MM.1S (cell line): Measurements from ENCODE around the gene ACIN1.

ENCODE experiments used
- DNase-seq: peaks from one replicate; pipeline ENCODE4 v3.0.0-alpha.2; 2015
- H2AFZ ChIP-seq: fragments of 300-600 bp; sonication (generic); 2 replicates; pipeline ENCODE4 v1.6.0; 2016; ENCODE audit warnings: antibody characterized with exemption, low read length
- H3F3A ChIP-seq: fragments of 300-600 bp; sonication (generic); 2 replicates; pipeline ENCODE4 v1.6.1; 2016; ENCODE audit warnings: mild to moderate bottlenecking, antibody characterized with exemption, low read length, moderate library complexity, mixed read lengths; ENCODE audit not compliant: insufficient read depth
- H3K27ac ChIP-seq: fragments of 300-600 bp; sonication (generic); 2 replicates; pipeline ENCODE4 v1.5.1; 2016; ENCODE audit warnings: mild to moderate bottlenecking, low read length
- H3K27me3 ChIP-seq: fragments of 300-600 bp; sonication (generic); replicated peaks from 2 replicates; pipeline ENCODE4 v1.6.0; 2016; ENCODE audit warnings: low read length; ENCODE audit not compliant: insufficient read depth
- H3K36me3 ChIP-seq: fragments of 300-600 bp; sonication (generic); replicated peaks from 2 replicates; pipeline ENCODE4 v1.6.1; 2016; ENCODE audit warnings: mild to moderate bottlenecking, low read length, mixed read lengths; ENCODE audit not compliant: insufficient read depth
- H3K4me1 ChIP-seq: fragments of 300-600 bp; sonication (generic); 2 replicates; pipeline ENCODE4 v1.6.1; 2016; ENCODE audit warnings: low read length, mixed read lengths
- H3K4me2 ChIP-seq: fragments of 300-600 bp; sonication (generic); 2 replicates; pipeline ENCODE4 v1.6.0; 2016; ENCODE audit warnings: low read depth, low read length
- H3K4me3 ChIP-seq: fragments of 300-600 bp; sonication (generic); 2 replicates; pipeline ENCODE4 v1.5.1; 2016; ENCODE audit warnings: low read length, mixed read lengths
- H3K79me2 ChIP-seq: fragments of 300-600 bp; sonication (generic); 2 replicates; pipeline ENCODE4 v1.6.1; 2016; ENCODE audit warnings: mixed run types, low read length, mixed read lengths
- H3K9ac ChIP-seq: fragments of 300-600 bp; sonication (generic); 2 replicates; pipeline ENCODE4 v1.6.1; 2016; ENCODE audit warnings: low read length, mixed read lengths
- H3K9me2 ChIP-seq: fragments of 300-600 bp; sonication (generic); replicated peaks from 2 replicates; pipeline ENCODE4 v1.6.1; 2016; ENCODE audit warnings: mild to moderate bottlenecking, low read length, mixed read lengths; ENCODE audit not compliant: insufficient read depth
- H3K9me3 ChIP-seq: fragments of 300-600 bp; sonication (generic); replicated peaks from 2 replicates; pipeline ENCODE4 v1.6.1; 2016; ENCODE audit warnings: mild to moderate bottlenecking, low read length, mixed read lengths; ENCODE audit not compliant: insufficient read depth
- H4K20me1 ChIP-seq: fragments of 300-600 bp; sonication (generic); 2 replicates; pipeline ENCODE4 v1.6.1; 2016; ENCODE audit warnings: mild to moderate bottlenecking, low read length, moderate library complexity, mixed read lengths; ENCODE audit not compliant: insufficient read depth
- CTCF ChIP-seq: fragments of 300-600 bp; sonication (generic); IDR thresholded peaks from 2 replicates; pipeline ENCODE4 v1.5.1; 2016; ENCODE audit warnings: antibody characterized with exemption, low read length, mixed read lengths
- EZH2 ChIP-seq: fragments of 300-600 bp; sonication (generic); optimal IDR thresholded peaks from 2 replicates; pipeline ENCODE3; 2017; ENCODE audit warnings: low read depth, mild to moderate bottlenecking, antibody characterized with exemption, low read length, mixed read lengths
- EZH2phosphoT487 ChIP-seq: fragments of 300-600 bp; sonication (generic); IDR thresholded peaks from 2 replicates; pipeline ENCODE4 v1.6.1; 2018; ENCODE audit warnings: antibody characterized with exemption, low read length

ACIN1 gene

GRCh38 chr14:23009939-23010726, 84.8 kb downstream of the ACIN1 start, which contains the start of gene C14orf93:
Gene C14orf93 (minus strand): TSS chr14:23010143. CDS start chr14:22999023, 11,120 bp downstream.
- Histone ChIP-seq H3K27me3 (no peaks in the 10 kb centered on the region), H4K20me1 (no peaks in the 10 kb centered on the region), H3K4me3 (peak within 1 kb of the TSS; percentile 63), H2AFZ (peak within 1 kb of the TSS; percentile 85), H3K27ac (peak within 1 kb of the TSS; percentile 55; the same call in 1 of the 2 replicates), H3K9ac (peak within 1 kb of the TSS; percentile 60), H3K36me3 (no peaks in the 10 kb centered on the region), H3K4me2 (peak within 1 kb of the TSS; percentile 61), H3K4me1 (peaks cover 17% of the 10 kb centered on the region; the same call in 1 of the 2 replicates), H3K79me2 (no peaks in the 10 kb centered on the region), H3K9me2 (no peaks in the 10 kb centered on the region), H3F3A (peaks cover 19% of the 10 kb centered on the region), H3K9me3 (no peaks in the 10 kb centered on the region)
- no peak for TF ChIP-seq EZH2phosphoT487
- TF ChIP-seq EZH2: no peak
- TF ChIP-seq CTCF: no peak
- peak; percentile 68 for DNase-seq

GRCh38 chr14:23009483-23009938, 85.4 kb downstream of the ACIN1 start:
- peak overlapping the region; percentile 60 for H3K9ac ChIP-seq
- H3K4me1 ChIP-seq: peaks cover 17% of the 10 kb centered on the region; the same call in 1 of the 2 replicates
- H2AFZ ChIP-seq: 0 out of 2 replicates have a peak overlapping the region, but pooled peaks have one; percentile 42
- H3F3A ChIP-seq: peaks cover 19% of the 10 kb centered on the region
- TF ChIP-seq EZH2: no peak
- TF ChIP-seq CTCF: no peak
- no peak for TF ChIP-seq EZH2phosphoT487
- DNase-seq: no peak
- no peaks in the 10 kb centered on the region for H3K27me3 ChIP-seq
- no peaks in the 10 kb centered on the region for H3K36me3 ChIP-seq
- no peaks in the 10 kb centered on the region for H3K79me2 ChIP-seq
- no peaks in the 10 kb centered on the region for H4K20me1 ChIP-seq
- H3K9me2 ChIP-seq: no peaks in the 10 kb centered on the region
- H3K4me3 ChIP-seq: peak overlapping the region; percentile 63
- peak overlapping the region; percentile 56 for H3K4me2 ChIP-seq
- H3K9me3 ChIP-seq: no peaks in the 10 kb centered on the region
- peak overlapping the region; percentile 55; the same call in 1 of the 2 replicates for H3K27ac ChIP-seq

GRCh38 chr14:23008831-23009230, 86.1 kb downstream of the ACIN1 start:
- peak; percentile 8 for DNase-seq
- TF ChIP-seq EZH2: no peak
- TF ChIP-seq CTCF: no peak
- TF ChIP-seq EZH2phosphoT487: no peak
- Histone ChIP-seq H3K27ac (peak overlapping the region; percentile 55; the same call in 1 of the 2 replicates), H3K9me3 (no peaks in the 10 kb centered on the region), H3K36me3 (no peaks in the 10 kb centered on the region), H3K9me2 (no peaks in the 10 kb centered on the region), H3K27me3 (no peaks in the 10 kb centered on the region), H3K4me2 (peak overlapping the region; percentile 56), H3K9ac (peak overlapping the region; percentile 60; the same call in 1 of the 2 replicates), H3K79me2 (no peaks in the 10 kb centered on the region), H3K4me3 (peak overlapping the region; percentile 63), H4K20me1 (no peaks in the 10 kb centered on the region), H3F3A (peaks cover 19% of the 10 kb centered on the region), H3K4me1 (peaks cover 17% of the 10 kb centered on the region; the same call in 1 of the 2 replicates), H2AFZ (0 out of 2 replicates have a peak overlapping the region, but pooled peaks have one; percentile 8)
